NCI-H146 (cell line): ENCODE data around the gene ISX.
A peak's percentile ranks its signal among the peaks of the same experiment; 100 is the strongest.

Experiments
- DNase-seq: peaks from one replicate; lab custom pipeline; 2025; lab: John Stamatoyannopoulos, UW

The ISX gene

GRCh38 chr22:35053060-35053835, 12.7 kb upstream of the ISX start:
- DNase-seq, result no peak

DNA sequence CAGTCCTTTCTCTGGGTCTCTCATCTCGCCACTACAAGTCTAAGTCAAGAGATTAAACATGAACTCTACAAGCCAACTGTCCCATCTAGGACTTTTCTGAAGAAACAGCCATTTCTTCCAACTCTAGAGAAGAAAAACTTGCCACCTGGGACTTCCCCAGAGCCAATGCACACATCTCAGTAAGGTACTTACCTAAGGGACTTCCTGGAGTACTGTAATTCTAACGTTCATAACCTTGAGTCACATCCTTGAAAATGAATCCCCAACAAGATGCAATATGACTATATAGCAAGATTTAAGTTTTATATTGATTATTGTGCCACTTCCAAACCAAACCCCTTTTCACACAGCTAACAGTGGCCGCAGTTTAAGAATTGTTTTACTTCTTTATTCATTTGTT, 11.9 kb upstream of the ISX start:
- no peak for DNase-seq

- no peak for DNase-seq
These were observed 9.5 kb upstream of the ISX start for GRCh38 chr22:35056486-35056885.

DNA sequence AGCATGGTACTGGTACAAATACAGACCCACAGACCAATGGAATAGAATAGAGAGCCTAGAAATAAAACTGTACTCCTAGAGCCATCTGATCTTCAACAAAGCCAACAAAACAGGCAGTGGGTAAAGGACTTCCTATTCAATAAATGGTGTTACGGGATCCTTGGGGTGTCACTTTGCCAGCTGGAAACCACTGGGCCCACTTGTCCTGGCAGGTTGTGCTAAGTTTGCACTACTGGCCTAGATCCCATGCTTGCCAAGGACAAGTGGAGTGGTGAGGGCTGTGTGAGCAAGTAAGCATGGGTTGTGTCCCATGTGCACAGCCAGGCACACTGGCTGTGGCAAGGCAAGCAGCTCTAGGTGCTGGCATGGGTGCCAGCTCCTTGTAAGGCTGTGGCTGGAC, 8.8 kb upstream of the ISX start:
- DNase-seq, result no peak

DNA sequence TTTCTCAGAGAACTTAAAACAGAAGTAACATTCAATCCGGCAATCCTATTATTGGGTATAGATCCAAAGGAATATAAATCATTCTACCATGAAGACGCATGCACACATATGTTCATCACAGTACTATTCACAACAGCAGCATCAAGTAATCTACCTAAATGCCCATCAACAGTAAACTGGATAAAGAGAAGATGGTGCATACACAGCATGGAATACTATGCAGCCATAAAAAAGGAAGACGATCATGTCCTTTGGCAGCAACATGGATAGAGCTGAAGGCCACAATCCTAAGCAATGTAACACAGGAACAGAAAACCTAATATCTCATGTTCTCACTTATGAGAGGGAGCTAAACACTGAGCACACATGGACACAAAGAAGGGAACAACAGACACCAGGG, 6.3 kb upstream of the ISX start:
- no peak for DNase-seq

DNA sequence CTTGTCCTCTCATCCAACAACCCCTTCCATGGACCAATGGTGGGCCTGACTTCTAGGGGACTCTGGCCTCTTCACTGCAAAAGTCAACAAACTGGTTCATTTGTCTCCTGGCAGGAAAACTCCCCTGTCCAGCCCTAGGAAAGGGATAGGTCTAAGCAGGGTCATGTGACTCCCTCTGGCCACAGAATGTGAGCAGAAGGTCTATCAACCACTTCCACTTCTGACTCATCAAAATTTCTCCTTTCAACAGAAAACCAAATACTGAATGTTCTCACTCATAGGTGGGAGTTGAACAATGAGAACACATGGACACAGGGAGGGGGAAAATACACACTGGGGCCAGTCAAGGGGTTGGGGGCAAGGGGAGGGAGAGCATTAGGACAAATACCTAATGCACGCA, 1.3 kb upstream of the ISX start:
- no peak for DNase-seq

DNA sequence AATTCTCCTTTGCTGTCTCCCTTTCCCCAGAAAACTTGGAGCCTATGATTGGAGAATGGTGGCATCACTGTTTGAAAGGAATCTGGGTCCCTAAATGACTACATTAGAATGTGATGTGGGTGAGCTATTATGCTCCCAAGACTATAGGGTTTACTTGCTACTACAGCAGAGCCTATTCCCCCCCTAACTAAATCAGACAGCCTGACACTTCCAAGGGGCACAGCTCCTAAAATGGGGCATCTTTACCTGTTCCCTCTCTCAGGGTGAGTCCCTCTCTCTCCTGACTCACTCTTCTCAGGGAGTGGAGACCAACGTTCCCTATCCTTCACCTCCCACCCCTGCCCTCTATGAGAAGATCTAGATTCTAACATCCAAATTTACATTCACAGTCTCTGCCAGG, 775 bp upstream of the ISX start:
- no peak for DNase-seq

- DNase-seq, result no peak
These were observed 810 bp downstream of the ISX start for GRCh38 chr22:35066768-35067167.

DNA sequence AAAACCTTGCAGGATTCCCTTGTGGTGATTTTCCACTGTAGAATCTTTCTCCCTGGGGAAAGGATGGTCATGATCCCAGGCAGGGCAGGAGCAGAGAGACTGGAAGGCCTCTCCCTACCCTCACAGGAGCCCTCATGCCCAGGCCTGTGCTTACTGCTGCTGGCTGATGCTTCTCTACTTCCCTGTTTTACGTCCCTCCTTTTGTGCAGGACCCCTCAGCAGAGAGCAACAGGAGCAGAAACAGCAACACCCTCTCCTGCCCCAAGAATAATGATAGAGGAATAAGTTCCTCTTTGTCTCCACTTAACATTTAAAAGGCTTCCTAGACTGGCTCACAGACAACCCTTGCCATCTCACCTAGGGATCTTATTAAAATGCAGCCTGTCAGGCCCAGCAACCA, 3.6 kb downstream of the ISX start:
- DNase-seq, result no peak

DNA sequence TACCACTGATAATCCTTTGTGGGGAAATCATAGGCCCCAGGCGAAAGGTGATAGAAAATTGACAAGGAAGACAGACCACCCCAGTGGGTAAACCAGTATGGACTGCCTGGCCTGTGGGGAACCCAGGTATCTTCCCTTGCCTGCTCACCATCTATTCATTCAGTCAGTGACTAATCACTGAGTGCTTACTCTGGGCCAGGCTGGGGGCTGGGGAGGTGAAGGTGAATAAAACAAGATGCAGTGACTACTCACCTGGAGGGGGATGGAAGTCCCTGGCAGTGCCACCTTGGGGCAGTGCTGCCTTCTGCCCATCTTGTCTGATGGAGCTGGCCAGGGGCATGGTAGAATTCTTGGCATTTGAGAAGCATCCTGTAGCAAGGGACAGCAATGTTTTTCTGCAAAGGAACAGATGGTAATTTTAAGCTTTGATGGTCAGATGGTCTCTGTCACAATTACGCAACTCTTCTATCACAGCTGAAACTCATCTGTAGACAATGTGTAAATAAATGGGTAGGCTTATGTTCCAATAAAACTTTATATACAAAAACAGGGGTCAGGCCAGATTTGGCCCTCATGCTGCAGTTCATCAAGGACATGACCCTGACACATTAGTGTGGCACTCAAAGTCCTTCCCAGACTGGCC, 4.6 kb downstream of the ISX start:
- no peak for DNase-seq

DNA sequence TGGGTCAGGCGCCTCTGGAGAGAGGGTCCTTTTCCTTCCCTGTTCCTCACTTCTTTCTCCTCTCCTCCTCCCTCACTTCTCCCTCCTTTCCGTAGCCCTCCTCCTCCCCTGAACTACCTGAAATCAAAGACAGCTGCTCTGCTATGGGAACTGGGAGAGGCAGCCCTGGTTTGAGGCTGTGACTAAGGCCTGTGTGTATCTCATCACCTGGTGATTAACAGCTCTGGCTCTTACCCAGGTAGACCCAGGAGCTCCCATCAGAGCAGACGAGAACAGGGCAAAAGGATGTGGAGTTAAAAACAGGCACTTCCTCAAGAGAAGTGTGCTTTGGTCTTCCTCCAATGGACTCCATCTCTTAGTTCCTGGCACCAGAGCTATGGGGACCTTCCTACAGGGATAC, 5.8 kb downstream of the ISX start:
- DNase-seq, result no peak

- no peak for DNase-seq
These were observed 7.0 kb downstream of the ISX start for GRCh38 chr22:35072925-35073324.

- DNase-seq, result no peak
These were observed 8.6 kb downstream of the ISX start for GRCh38 chr22:35074583-35074982.

DNA sequence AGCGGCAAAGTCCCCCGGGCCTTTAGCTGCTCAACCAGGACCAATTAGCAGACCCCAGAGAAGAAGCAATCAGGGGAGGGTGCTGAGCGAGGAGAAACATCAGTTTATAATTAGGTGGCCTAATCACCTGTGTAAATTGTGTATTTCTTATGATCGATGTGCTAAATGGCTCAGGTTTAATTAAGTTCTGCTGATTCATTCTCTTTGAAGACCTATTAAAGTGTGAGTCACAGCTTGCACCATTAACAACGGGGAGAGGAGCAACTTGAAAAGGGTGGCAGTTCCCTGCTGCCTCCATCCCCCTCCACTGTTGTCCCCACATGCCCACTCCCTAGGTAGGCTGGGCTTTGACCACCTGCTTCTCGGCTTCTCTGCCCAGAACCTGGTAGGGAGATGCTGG, 10.7 kb downstream of the ISX start:
- DNase-seq, result peak; percentile 65

GRCh38 chr22:35085621-35086020, 19.7 kb downstream of the ISX start:
- no peak for DNase-seq

DNA sequence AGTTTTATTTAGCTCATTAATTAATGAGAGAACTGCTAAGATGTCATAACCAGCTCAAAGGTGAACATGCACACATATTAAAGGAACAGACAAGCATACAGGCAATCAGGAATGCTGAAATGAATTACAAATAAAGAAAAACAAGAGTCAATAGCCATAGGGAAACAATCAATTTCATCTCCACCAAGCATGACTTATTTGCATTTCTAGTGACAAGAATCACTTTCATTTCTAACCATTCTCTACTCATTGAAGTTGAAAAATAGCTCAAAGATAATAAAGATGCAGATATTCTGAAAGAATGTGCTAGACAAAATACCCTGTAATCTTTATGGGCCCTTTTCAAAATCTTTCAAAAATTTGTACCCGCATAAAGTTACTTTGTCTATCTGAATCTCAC, 23.2 kb downstream of the ISX start:
- no peak for DNase-seq

DNA sequence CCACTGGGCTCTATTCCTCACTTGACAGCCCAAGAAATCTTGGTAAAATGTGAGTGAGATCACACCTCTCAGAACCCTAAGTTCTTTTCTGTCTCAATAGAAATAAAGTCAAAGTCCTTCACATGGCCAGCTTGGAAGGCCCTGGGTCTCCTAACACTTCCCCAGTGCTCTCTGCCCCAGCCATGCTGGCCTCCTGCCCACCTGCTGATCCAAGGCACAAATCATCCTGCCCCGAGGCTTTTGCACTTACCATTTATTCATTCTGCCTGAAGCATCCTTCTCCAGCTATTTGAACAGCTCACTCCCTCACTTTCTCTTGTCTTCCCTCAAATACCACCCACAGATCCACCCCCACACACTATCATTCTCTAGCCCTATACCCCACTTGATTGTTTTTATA, 26.4 kb downstream of the ISX start:
- DNase-seq, result peak; percentile 26

DNA sequence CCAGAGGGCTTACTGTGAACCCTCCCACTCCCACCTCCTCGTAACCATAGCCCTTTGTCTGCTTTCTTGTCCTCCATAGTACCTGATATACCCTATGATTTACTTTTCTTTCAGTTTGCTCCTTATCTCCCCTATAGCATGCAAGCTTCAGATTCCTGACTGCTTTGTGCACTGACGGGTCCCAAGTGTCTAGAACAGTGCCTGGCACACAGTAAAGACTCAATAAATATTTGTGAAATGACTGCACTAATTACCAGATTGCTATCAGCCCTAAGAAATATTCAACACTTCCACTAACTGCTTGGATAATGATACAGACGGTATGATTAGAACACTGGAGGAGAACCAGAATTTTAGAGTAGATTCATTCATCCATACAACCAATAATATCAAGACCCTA, 33.0 kb downstream of the ISX start:
- no peak for DNase-seq

DNA sequence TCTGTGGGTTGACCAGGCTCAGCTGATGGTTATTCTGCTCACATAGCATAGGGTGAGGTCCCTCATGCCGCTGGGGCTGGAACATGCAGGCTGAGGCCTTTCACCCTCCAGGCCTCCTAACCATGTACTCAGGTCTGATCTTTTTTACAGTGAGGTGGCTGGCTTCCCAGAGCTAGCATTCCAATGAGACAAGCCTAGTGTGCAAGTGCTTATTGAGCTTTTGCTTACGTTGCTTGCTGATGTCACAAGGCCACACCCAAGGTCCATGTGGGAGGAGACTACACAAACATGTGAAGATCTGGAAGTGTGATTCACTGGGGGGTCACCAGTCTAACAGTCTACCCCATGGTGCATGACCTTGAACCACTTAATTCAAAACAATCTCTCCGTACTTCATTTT, 33.9 kb downstream of the ISX start:
- DNase-seq, result no peak

GRCh38 chr22:35102663-35103062, 36.7 kb downstream of the ISX start:
- DNase-seq, result no peak

GRCh38 chr22:35103761-35104160, 37.8 kb downstream of the ISX start:
- DNase-seq, result no peak

GRCh38 chr22:35104491-35104890, 38.5 kb downstream of the ISX start:
- no peak for DNase-seq

DNA sequence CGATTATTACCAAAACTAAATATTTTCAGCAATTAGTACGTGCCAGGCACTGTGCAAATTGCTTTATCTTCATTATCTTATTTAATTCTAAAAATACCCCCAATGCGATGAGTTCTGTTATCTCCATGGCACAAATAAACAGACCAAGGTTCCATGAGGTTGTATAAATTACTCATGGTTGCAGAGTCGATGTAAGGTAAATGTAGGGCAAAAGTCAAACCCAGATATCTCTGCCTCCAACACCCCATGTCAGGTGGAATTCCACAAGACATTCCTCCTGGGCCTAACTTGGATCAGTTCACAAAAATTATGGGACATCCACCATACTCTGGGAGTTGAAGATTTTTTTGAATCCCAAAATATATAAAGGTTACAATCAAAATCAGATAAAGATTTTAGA, 43.7 kb downstream of the ISX start:
- DNase-seq, result no peak

- no peak for DNase-seq
These were observed 45.3 kb downstream of the ISX start for GRCh38 chr22:35111244-35111643.
